HG03025 (cell line): ENCODE results near the gene DENND4B.

ENCODE experiments used
- ATAC-seq: cut with Tn5 transposase; IDR thresholded peaks from one replicate; pipeline ENCODE4 v1.9.1; 2021; ENCODE audit warnings: mild to moderate bottlenecking, moderate library complexity; ENCODE audit not compliant: unreplicated experiment, low FRiP score

The DENND4B gene

GRCh38 chr1:153968972-153969371, 22.5 kb upstream of the DENND4B start:
- ATAC-seq, result no peak

GRCh38 chr1:153968408-153968807, 21.9 kb upstream of the DENND4B start:
- ATAC-seq, result no peak

GRCh38 chr1:153968000-153968363, 21.5 kb upstream of the DENND4B start:
- no peak for ATAC-seq

- ATAC-seq, result peak; percentile 61
These were observed 20.8 kb upstream of the DENND4B start, which contains the start of gene CREB3L4 for GRCh38 chr1:153967107-153967999. Gene CREB3L4 (plus strand): TSS chr1:153967902. CDS start chr1:153968526, 624 bp downstream.

GRCh38 chr1:153963850-153964331, 17.4 kb upstream of the DENND4B start:
- no peak for ATAC-seq

- peak; percentile 43 for ATAC-seq
These were observed 16.7 kb upstream of the DENND4B start, which contains the start of gene SLC39A1 for GRCh38 chr1:153963030-153963849. Gene SLC39A1 (minus strand): TSS chr1:153963537. CDS start chr1:153962715, 822 bp downstream.

GRCh38 chr1:153962088-153963029, 15.8 kb upstream of the DENND4B start:
- no peak for ATAC-seq

GRCh38 chr1:153961421-153961820, 14.9 kb upstream of the DENND4B start:
- no peak for ATAC-seq

- no peak for ATAC-seq
These were observed 13.7 kb upstream of the DENND4B start for GRCh38 chr1:153960206-153960605.

GRCh38 chr1:153959454-153959853, 12.9 kb upstream of the DENND4B start:
- ATAC-seq, result no peak

- ATAC-seq, result no peak
These were observed 12.4 kb upstream of the DENND4B start for GRCh38 chr1:153958961-153959260.

GRCh38 chr1:153958111-153958960, 11.8 kb upstream of the DENND4B start, which contains the start of gene CRTC2:
Gene CRTC2 (minus strand): TSS chr1:153958612. CDS start chr1:153958497, 115 bp downstream.
- peak; percentile 74 for ATAC-seq

- ATAC-seq, result peak; percentile 3
These were observed 11.2 kb upstream of the DENND4B start for GRCh38 chr1:153957744-153958110.

- ATAC-seq, result no peak
These were observed 10.6 kb upstream of the DENND4B start for GRCh38 chr1:153956997-153957715.

GRCh38 chr1:153954826-153955225, 8.3 kb upstream of the DENND4B start:
- no peak for ATAC-seq

GRCh38 chr1:153953859-153954365, 7.4 kb upstream of the DENND4B start:
- no peak for ATAC-seq

GRCh38 chr1:153951801-153952200, 5.3 kb upstream of the DENND4B start:
- ATAC-seq, result no peak

GRCh38 chr1:153951183-153951582, 4.7 kb upstream of the DENND4B start:
- no peak for ATAC-seq
